Hypothalamus (tissue), 51 donors: Measurements from ENCODE around the gene VSIR.

Source experiments
- DNase-seq, 51 donors: peaks; one replicate each; lab custom pipeline; 2025; lab: John Stamatoyannopoulos, UW

VSIR gene

DNA sequence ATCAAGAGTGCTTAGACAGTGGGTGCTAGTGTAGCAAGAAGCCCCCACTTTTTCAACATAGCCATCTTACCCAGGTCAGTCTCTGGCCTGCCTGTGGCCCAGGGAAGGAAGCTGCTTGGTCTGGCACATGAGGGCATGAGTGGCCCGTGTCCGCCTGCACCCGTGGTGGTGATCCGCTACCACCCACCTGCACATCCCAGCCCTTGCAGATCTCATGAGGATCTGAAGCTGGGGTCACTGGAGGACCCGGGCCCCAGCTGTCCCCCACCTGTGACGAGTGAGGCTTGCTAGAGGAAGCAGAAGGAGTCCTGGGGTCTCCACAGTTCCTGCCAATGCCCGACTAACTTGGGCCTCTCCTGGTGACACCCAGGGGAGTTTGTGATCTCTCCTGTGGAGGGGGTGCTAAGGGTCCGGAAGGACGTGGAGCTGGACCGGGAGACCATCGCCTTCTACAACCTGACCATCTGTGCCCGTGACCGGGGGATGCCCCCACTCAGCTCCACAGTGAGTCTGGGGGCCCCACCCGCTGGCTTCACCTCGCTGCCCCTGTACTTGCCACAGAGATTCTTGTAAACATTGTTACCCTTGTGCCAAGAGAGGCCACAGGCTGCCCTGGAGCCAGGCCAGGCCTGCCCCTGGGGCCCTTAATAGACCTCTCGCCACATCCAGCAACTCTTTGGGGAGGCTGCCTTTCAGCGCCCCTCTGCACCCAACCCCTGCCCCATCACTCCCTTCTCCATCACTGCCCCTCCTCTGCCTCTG is 10.8 kb upstream of the VSIR start:
- no peak for DNase-seq

DNA sequence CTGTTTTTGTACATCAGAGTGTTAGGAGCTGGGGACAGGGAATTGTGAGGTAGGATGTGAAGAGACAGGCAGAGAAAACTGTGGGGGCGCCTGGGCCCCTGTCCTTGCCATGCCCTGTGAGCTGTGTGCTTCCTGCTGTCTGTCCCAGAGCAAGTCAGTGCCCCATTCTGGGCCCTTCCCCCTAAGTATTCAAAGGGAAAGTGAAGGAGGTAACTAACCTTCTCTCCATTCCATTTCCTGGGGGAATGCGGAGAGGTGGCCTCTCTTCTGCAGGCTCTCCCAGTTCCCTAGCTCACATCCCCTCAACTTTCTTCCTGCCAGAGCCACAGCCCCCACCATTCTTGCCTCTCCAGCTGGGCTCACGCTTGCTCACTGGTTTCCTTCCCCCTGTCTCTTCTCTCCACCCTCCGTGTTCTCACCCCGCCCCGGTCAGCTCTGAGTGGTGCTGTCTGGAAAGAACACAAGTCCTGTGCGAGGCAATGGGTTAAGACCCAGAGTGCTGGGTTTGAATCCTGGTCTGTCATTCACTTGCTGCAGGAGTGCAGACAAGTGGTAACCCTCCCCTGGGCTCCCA is 9.7 kb upstream of the VSIR start:
- DNase-seq = peak in 1 of 51 donors; percentile 15

DNA sequence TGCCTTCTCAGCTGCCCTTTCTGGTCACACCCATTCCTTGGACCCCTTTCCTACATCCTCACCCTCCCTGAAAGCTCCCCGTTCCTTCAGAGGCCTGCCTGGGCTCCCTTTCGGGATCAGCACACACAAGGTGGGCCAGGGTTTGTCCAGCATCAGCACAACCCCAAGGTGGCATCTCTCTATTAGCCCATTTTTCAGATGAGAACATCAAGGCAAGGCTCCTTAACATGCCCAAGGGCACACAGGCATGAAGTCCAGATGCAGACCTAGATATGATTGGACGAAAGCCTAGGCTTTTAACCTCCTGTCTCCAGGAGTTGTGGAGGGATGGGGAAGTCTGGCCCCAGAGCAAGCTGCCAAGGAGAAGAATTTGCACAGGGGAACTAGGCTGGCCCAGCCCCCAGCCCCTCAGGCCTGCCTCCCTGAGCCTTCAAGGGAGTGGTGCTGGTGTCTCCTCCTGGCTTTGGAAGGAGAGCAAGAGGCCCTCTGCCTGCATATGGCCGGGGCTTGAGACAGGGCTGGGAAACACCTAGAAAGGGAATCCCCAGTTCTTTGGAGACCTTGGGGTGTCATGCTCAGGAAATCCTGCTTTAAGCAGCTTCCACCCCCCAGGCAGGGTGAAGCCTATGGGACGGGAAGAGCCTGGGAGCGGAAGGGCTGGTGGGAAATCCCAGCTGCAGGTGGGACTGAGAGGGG is 9.0 kb upstream of the VSIR start:
- DNase-seq = no peak

DNA sequence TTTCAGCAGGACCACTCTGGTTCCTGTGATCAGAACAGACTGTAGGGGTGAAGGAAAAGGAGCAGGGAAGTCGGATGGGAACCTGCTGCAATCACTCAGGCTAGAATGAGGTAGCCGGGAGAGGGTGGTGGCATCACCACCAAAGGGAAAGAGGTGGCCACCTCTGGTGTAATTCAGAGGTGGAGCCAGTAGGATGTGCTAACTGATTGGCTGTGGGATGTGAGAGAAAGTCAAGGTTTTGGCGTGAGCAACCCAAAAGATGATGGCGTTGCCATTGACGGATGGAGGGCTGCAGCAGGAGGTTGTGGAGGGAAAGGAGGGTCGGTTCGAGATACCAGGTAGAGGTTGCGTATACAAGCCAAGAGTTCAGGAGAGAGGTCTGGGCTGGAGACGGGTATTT is 7.4 kb upstream of the VSIR start:
- no peak for DNase-seq

DNA sequence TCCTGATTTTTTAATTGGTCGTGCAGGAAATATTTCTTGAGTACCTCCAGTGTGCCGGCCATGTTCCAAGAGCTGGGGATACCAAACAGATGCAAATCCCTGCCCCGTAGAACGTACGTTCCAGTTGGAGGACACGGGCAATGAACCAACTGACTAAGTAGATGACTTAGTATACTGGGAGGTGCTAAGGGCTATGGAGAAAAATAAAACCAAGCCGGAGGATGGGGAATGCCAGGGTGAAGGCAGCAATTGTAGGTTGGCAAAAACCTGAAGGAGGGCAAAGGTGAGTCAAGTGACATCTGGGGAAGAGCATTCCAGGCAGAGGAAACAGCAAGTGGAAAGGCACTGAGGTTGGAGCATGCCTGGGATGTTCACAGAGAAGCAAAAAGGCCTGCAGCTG is 6.8 kb upstream of the VSIR start:
- DNase-seq = no peak

DNA sequence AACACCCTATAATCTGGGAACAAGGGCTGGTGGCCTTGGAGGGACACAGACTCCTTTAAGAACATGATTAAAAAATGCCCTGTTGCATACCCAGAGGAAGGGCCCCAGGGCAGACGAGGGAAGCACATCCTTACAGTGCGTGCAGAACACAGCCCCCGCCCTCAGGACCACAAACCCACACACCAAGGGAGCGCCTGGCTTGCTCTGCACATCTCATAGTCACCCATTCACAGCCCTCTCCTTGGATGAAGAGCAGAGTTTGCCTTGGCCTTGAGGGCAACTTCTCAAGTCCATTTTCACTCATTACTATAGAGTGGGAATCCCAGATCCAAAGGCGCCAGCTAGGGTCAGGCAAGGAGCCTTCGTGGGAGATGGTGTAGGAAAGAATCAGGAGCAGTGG is 6.3 kb upstream of the VSIR start:
- DNase-seq = no peak

DNA sequence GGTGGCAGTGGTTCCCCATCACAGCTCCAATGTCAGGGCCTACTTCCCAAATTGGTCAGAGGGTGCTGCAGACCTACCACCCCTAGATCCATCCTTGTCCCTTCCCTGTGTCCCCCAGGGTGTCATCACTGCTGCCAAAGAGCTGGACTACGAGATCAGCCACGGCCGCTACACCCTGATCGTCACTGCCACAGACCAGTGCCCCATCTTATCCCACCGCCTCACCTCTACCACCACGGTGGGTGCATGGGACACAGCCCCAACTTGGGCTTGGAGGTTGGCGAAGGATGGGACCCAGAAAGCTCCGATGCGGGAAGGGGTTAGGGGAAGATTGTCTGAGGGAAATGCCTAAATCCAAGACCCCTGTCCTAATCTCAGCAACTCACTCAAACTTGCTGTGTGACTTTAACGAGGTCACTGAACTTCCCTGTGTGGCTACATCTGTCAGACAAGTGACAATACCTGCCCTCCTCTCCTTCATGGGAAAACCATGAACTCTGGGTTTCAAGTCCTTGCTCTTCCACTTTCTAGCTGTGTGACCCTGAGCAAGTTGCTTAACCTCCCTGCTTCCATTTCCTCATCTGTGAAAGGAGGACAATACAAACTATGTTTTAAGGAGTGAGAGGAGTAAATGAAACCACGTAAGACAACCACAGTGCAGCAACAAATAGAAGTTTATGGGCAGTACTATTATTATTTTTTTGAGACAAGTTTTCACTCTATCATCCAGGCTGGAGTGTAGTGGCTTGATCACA is 4.9 kb upstream of the VSIR start:
- DNase-seq = no peak

DNA sequence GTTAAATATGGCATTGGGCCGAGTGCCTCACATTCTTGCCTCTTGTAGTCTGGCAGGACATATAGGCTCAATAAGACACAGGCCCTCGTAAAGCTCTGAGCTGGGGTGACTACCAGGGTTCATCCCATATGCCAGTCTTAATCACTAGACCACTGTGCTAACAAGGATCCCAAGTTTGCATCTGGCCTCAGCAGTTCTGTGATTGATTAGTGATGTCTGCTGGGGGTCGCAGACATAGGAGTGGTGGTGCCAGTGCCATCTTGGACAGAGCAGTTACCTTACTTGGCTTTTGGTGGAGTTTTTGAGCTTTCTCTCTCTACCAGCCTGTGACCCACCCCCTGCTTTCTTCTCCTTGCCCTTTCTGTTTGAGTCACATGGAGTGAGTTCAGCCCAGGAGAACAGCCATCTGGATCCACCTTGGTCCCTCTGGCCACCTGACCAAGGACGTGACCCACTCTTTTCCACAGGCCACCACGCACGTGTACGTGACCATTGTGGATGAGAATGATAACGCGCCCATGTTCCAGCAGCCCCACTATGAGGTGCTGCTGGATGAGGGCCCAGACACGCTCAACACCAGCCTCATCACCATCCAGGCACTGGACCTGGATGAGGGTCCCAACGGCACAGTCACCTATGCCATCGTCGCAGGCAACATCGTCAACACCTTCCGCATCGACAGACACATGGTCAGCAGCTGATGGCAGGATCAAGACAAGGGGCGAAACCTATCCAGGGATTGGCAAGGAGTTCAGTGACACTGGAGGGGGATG is 4.1 kb upstream of the VSIR start:
- no peak for DNase-seq

DNA sequence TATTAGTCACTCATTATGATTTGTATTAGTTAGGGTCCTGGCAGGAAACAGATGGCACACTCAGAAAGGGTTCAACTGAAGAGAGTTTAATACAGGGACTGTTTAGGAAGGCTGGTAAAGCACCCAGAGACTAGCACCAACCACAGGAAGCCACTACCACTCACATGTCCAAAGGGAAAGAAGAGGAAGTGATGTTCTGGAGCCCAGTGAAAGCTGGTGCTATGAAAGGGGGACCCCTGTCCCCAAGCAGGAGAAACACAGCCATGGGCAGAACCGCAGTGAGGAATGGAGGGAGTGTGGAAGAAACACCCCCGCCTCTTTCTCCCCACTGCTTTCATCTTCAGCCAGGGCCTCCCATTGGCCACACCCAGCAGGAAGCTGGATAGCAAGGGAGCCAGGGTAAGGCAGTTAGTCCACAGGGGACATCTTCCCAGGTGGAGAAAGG is 3.2 kb upstream of the VSIR start:
- no peak for DNase-seq

DNA sequence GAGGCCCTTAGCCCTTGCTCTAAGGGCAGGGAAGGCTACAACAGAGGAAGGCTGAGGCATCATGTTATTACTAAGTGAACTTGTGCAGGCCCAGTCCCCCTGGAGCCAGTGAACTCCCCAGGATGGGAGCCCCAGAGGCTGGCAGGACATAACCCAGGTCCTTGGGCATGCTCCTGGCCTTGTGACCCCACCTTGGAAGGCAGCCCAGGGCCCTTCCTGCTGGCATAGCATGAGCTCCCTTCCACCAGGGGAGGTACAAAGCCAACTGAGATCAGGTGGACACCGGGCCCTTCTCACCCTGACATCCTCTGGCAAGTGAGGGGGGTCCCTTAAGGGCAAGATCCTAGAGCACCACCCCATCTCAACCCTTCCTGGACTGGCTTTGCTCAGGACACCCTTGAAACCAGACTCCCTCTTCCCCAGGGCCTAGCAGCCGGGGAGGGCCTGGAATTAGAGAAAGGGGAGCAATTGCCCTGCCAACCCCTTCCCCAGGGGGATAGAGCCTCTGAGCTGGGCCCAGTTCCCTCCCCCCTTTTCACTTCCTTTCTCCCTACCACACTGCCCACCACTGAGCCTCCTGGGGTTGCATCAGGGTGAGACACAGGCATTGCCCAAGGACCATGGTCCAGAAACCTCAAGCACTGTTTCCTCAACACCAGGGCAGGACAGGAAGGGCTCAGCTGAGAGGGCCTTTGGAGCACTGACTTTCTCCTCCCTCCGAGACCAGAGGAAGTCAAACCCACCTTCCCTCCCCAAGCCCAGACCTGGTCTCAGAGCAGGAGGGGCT is 1.8 kb upstream of the VSIR start:
- peak in 9 of 51 donors; percentile 22 to 46 (median 29) for DNase-seq

DNA sequence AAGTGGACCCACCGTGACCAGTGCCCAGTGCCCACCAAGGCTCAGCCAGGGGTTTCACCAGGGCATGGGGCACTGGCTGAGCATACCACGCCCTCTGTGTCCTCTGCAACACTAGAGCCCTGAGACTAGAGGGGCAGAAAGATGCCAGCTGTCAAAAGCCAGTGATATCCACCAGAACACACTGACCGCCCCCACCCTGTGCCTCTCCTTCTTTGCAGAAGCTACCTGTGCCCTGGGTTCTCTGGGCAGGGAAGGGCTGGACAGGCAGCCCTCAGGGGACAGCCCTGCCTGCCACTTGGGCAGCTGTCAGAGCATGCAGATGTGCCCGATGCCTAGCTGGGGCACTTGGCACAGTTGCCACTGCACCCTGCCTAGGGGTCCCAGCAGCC is 494 bp downstream of the VSIR start:
- no peak for DNase-seq

DNA sequence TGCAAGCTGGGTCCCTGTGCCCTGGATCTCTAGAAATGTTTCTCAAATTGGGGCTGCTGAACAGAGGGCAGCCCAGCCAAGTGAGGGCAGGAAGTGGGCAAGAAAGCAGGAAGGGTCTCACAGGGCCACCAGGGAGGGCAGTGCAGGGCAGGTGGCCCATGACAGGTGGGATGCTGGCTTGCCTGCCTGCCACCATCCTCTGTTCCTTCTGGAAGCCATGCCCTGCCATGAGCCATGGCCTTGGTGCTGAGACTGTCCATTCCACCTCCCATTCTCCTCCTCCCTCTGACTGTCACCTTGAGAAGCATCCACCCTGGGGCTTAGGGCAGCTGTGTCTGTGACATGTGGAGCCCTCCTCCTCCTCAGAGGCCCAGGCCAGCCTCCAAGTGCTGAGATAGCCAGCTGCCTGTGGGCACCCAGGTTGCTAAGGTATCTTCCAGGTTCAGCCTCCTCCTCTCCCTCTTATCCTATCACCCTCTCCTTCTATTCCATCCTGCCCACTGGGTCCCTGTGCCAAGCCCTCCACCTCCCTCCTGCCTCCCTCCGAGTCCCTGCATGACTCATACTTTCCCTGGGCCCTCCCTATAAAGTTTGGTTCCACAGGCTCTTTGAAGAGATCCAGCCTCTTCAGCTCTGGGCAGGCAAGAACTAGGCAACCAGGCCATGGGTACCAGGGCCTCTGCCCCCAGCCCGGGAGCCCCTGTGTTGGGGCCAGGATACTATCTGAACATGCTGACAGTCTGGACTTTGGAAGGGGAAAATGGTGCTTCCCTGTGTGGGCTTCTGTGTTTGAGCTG is 1.3 kb downstream of the VSIR start:
- DNase-seq = peak in 10 of 51 donors; percentile 32 to 63 (median 45)

DNA sequence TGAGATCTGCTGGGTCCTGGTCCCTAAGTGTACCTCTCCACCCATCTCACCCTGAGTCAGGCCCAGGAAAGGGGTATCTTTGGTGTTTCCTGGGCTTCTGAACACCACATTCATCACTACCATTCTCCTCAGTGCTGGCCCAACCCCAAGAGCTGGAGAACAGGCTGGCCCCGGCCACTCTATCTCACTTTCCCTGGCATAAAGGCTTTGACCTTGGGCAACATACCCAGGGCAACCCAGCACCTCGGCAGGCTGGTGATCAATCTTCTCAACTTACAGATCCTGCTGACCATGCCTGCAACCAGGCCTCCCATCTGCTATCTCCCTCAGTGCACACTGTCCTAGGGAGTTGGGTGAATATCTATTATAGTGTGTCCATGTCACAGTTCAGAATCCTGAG is 2.1 kb downstream of the VSIR start:
- DNase-seq = no peak

DNA sequence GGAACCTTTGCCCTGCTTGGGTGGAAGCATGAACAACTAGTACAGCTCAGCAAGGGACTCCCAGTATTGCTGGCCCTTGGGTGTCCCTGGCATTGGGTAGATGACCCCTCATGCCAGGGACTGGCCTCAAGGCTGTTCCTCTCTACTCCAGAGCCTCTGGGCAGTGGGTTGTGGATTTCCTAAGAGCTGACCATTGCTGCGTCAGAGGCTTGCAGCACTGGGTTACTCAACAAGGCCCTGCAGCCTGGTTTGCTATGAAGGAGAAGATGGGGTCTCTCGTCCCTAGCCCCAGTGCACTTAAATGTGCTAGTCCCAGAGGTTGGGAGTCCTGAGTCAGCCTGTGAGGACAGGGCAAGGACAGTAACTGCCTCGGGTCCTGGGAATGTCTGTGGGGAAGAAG is 2.5 kb downstream of the VSIR start:
- peak in 2 of 51 donors; percentile 22 to 24 for DNase-seq

DNA sequence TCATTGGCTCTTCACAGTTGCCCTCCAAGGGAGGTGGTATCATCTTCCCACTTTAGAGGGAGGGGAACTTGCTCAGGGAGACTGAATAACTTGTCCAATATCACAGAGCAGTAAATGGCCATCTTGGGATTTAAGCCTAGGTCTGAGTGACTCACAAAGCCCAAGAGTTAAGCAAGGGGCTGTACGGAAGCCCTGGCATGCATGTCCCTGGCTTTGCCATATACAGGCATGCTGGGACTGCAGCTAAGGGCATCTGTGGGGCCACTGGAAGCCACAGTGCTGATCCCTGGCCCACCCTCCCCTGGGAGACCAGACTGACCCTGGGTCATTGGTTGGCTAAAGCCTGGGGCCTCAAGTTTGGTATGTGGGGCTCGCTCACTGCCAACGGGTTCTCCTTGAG is 3.1 kb downstream of the VSIR start:
- no peak for DNase-seq

DNA sequence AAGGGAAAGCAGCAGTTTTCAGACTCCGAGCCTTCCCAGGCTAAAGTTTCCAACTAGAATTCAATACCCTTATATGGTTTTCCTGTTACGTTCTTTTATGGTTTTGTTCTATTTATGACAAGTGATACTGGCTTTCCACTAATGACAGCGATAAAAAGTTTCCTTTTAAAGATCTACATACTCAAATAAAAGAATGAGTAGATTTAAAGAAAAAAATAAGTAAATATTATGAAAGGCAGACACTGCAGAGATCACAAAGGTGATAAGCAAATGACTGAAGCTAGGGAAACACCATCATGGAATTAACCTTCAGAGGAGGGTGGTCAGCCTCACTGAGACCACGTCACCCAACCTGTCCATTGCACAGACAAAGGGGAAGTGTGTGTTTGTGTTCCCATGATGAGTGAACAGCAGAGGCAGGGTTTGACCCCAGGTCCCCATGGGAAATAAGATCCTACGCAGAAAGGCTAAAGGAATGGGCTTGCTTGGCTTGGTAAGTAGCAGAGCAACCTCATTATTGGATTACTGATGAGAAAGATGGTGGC is 4.0 kb downstream of the VSIR start:
- no peak for DNase-seq

DNA sequence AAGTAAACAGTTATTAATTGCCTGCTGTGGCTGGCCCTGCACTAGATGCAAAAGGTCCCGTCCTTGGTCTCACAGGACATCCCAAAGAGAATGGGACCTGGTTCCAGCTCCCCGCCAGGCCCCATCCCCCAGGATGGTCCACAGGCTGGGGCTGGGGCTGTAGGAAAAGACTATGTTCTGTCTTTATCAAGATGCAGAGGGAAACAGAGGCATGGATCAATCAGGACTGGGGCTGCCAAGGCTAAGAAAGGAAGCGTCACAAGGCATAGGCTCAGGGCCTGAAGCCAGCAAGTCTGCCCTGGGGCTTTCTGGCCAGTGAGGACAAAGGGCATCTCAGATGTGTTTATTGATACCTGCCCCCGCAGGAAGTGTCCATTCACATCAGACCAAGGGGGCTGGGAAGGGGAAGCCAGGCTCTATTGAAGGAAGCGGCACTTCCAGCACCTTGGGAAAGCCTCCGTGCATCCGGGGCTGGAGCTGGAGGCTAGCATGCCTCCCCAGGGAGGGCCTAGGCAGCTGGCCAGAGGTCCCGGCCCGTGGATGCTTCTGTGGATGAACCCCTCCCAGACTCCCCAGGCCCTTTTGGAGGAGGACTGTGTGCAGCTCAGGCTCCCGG is 5.8 kb downstream of the VSIR start:
- no peak for DNase-seq
